Transverse colon (tissue), 4 donors: ENCODE data around the gene IL11RA.
A peak's percentile ranks its signal among the peaks of the same experiment; 100 is the strongest.

Experiments
- POLR2AphosphoS5 ChIP-seq, 3 donors: sonication (generic); formaldehyde crosslinking; IDR thresholded peaks; one replicate each; pipeline ENCODE4 v1.6.1; 2016; ENCODE audit warnings: antibody characterized with exemption in 3 of 3
- TF ChIP-seq, protein P1 (sequence below), 5 experiments: fragments of 200-600 bp in 3 of 5; fragments of 450-650 bp in 2 of 5; sonication (generic) in 3 of 5; IDR thresholded peaks; 1 replicate in 2 of 5; 2 replicates in 3 of 5; pipeline ENCODE4 v1.5.1; 2016 to 2017; ENCODE audit warnings: antibody characterized with exemption in 5 of 5, inconsistent platforms in 3 of 5, mild to moderate bottlenecking in 2 of 5, moderate library complexity in 1 of 5

DNA sequence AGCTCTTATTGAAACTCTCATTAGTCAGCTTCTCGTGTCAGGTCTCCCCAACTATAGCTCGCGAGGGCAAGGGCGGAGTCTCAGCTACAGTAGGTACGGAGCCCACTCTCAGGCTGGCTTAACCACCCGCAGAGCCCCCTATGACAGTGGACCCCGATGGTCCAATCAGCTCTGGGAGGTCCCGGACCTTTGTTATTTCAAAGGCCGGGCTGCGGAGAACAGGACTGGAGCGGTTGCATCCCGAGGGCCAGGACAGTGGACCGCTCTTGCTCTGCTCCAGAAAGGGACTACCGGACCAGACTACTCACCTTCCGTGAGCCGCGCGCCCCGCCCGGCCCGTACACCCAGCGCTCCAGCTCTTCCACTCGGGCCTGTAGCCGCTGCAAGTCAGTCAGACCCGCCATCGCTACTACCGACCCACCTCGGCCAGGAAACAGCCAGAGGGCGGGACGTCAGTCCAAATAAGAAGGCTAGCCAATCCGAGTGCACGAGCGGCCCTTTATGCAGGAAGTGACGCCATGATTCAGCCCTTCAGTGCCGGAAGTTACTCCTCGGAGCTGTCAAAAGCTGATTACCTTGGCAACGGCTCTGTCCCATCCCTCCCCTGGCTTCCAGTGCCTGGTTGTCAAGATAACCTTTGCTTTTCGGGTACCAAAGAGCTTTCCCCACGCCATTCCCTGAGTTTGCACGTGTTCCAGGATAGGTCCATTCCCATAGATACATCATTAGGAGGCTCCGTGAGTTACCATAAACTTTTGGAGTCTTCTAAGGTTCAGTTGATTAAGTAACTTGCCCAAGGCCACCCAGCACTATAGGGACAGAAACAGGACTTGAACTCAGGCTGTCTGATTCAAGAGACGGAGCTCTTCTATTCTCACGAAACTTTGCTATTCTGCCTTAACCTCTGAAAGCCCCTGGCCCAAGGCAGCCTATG, 31.7 kb upstream of the IL11RA start, which contains the start of gene DCTN3:
- TF ChIP-seq, protein P1, sequence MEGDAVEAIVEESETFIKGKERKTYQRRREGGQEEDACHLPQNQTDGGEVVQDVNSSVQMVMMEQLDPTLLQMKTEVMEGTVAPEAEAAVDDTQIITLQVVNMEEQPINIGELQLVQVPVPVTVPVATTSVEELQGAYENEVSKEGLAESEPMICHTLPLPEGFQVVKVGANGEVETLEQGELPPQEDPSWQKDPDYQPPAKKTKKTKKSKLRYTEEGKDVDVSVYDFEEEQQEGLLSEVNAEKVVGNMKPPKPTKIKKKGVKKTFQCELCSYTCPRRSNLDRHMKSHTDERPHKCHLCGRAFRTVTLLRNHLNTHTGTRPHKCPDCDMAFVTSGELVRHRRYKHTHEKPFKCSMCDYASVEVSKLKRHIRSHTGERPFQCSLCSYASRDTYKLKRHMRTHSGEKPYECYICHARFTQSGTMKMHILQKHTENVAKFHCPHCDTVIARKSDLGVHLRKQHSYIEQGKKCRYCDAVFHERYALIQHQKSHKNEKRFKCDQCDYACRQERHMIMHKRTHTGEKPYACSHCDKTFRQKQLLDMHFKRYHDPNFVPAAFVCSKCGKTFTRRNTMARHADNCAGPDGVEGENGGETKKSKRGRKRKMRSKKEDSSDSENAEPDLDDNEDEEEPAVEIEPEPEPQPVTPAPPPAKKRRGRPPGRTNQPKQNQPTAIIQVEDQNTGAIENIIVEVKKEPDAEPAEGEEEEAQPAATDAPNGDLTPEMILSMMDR (IDR thresholded peaks at IDR 0.05): no peak
- TF ChIP-seq POLR2AphosphoS5 (IDR thresholded peaks at IDR 0.05): peak; percentile 45 to 72 (median 57)
